K562 (cell line): Measurements from ENCODE around the gene HIVEP1. TPM values are rescaled to one million over a fixed set of nuclear protein-coding genes. Genes with fewer than 3 reads are reported as not detected.

Source experiments
- ATAC-seq: fragments of 200-7000 bp; cut with Tn5 transposase; 3 replicates; pipeline ENCODE4 v1.9.1; 2020; ENCODE audit warnings: moderate library complexity
- BruUV-seq: library from RNA; stranded (reverse); fragments of 400-500 nt; replicated peaks from 2 replicates; lab custom pipeline; 2021; lab: Mats Ljungman, UMichigan
- CTCF ChIA-PET: fragments of 300-600 bp; formaldehyde crosslinking; extraction: SDS; loops from one replicate; lab custom pipeline; 2021; ENCODE audit warnings: low intra/inter-chr PET ratio; lab: Yijun Ruan, JAX
- POLR2A ChIA-PET: fragments of 300-600, 350-650 bp; sonication (Branson Sonifier 250); formaldehyde crosslinking; extraction: SDS; loops from one replicate; lab custom pipeline; 2021; ENCODE audit warnings: antibody characterized with exemption, inconsistent platforms; lab: Yijun Ruan, JAX
- DNase-seq, 4 experiments: peaks; one replicate each; pipeline versions ENCODE4 v3.0.0 to v3.0.0-alpha.2; 2011 to 2018; ENCODE audit warnings: low spot score in 3 of 4, mixed read lengths in 3 of 4; ENCODE audit errors: extremely low read depth in 1 of 4
- FAIRE-seq: peaks from 2 replicates; lab custom pipeline; 2011; peaks lifted over from hg19 to GRCh38; lab: Jason Lieb, UNC
- H2AFZ ChIP-seq: 2 replicates; pipeline ENCODE4 v1.6.0; 2011; ENCODE audit warnings: low read depth, low read length, control low read depth, inconsistent platforms
- H3K27ac ChIP-seq: fragments of 200-600 bp; 3 replicates; pipeline ENCODE4 v1.8.0; 2011; ENCODE audit warnings: low read depth, mild to moderate bottlenecking, control low read depth, inconsistent platforms, low read length, moderate library complexity, mixed read lengths; ENCODE audit errors: extremely low read depth
- H3K27me3 ChIP-seq, 2 experiments: fragments of 300-600 bp in 1 of 2; 2 replicates in 1 of 2; 3 replicates in 1 of 2; pipeline versions ENCODE4 v1.6.0 to v1.8.0; 2011; ENCODE audit warnings: inconsistent platforms in 2 of 2, low read length in 2 of 2, mild to moderate bottlenecking in 1 of 2, mixed read lengths in 1 of 2, moderate library complexity in 1 of 2; ENCODE audit not compliant: control insufficient read depth in 2 of 2, insufficient read depth in 2 of 2
- H3K36me3 ChIP-seq: fragments of 300-600 bp; 3 replicates; pipeline ENCODE4 v1.8.0; 2011; ENCODE audit warnings: mild to moderate bottlenecking, low read length, inconsistent platforms; ENCODE audit not compliant: control insufficient read depth, insufficient read depth
- H3K4me1 ChIP-seq, 2 experiments: fragments of 200-600 bp in 1 of 2; replicated peaks in 1 of 2; 2 replicates in 1 of 2; 3 replicates in 1 of 2; pipeline versions ENCODE4 v1.5.1 to v1.8.0; 2011; ENCODE audit warnings: inconsistent platforms in 2 of 2, low read length in 2 of 2, mild to moderate bottlenecking in 1 of 2, mixed read lengths in 1 of 2, moderate library complexity in 1 of 2; ENCODE audit not compliant: control insufficient read depth in 2 of 2, insufficient read depth in 2 of 2
- H3K4me2 ChIP-seq: 2 replicates; pipeline ENCODE4 v1.6.1; 2011; ENCODE audit warnings: low read length, control low read depth, inconsistent platforms, mixed read lengths; ENCODE audit not compliant: insufficient read depth
- H3K4me3 ChIP-seq: fragments of 200-600 bp; sonication (generic), shearing (Covaris generic); 2 replicates; pipeline ENCODE4 v1.5.1; 2016; ENCODE audit warnings: control low read depth, inconsistent platforms
- H3K79me2 ChIP-seq: fragments of 200-600 bp; 3 replicates; pipeline ENCODE4 v1.8.0; 2011; ENCODE audit warnings: low read length, inconsistent platforms; ENCODE audit not compliant: control insufficient read depth, insufficient read depth
- H3K9ac ChIP-seq, 2 experiments: 2 replicates each; pipeline versions ENCODE4 v1.6.0 to v1.6.1; 2011; ENCODE audit warnings: low read depth in 2 of 2, low read length in 2 of 2, control low read depth in 1 of 2, inconsistent platforms in 1 of 2, mild to moderate bottlenecking in 1 of 2, mixed read lengths in 1 of 2; ENCODE audit not compliant: insufficient read depth in 1 of 2
- H3K9me1 ChIP-seq: one replicate; pipeline ENCODE4 v1.6.0; 2011; ENCODE audit warnings: inconsistent platforms, mild to moderate bottlenecking, low read length, moderate library complexity; ENCODE audit not compliant: control insufficient read depth, insufficient read depth
- H3K9me3 ChIP-seq: replicated peaks from 2 replicates; pipeline ENCODE4 v1.5.1; 2011; ENCODE audit warnings: low read depth, low read length, inconsistent platforms; ENCODE audit not compliant: control insufficient read depth, insufficient read depth
- H4K20me1 ChIP-seq: replicated peaks from 2 replicates; pipeline ENCODE4 v1.6.1; 2011; ENCODE audit warnings: low read length, inconsistent platforms, mixed read lengths; ENCODE audit not compliant: control insufficient read depth, insufficient read depth
- EWSR1 ChIP-seq: fragments of 450-650 bp; IDR thresholded peaks from 2 replicates; pipeline ENCODE4 v1.6.1; 2018; ENCODE audit warnings: borderline replicate concordance, mild to moderate bottlenecking, low read depth, moderate library complexity; ENCODE audit not compliant: partially characterized antibody
- GATAD2B ChIP-seq: fragments of 450-650 bp; IDR thresholded peaks from 2 replicates; pipeline ENCODE4 v1.6.1; 2017; ENCODE audit warnings: mild to moderate bottlenecking, borderline replicate concordance
- HDAC6 ChIP-seq: IDR thresholded peaks from 2 replicates; pipeline ENCODE4 v1.6.1; 2012; ENCODE audit warnings: low read depth, mild to moderate bottlenecking, control low read depth, inconsistent platforms, low read length, moderate library complexity
- NFYB ChIP-seq: IDR thresholded peaks from 2 replicates; pipeline ENCODE4 v1.6.1; 2011; ENCODE audit warnings: mild to moderate bottlenecking, moderate library complexity; ENCODE audit not compliant: insufficient read length; ENCODE audit errors: extremely low read depth
- RBM25 ChIP-seq: fragments of 200-400 bp; formaldehyde crosslinking; IDR thresholded peaks from 2 replicates; pipeline ENCODE4 v1.6.1; 2018; ENCODE audit warnings: low read length, low read depth, moderate library complexity; ENCODE audit not compliant: severe bottlenecking
- REST ChIP-seq, 2 experiments: fragments of 450-650 bp; formaldehyde crosslinking in 1 of 2; IDR thresholded peaks; 2 replicates each; pipeline versions ENCODE4 v1.4.0 to v1.6.1; 2014 to 2020; ENCODE audit warnings: mild to moderate bottlenecking in 2 of 2, borderline replicate concordance in 1 of 2, low read depth in 1 of 2
- SMAD4 ChIP-seq: fragments of 250-450 bp; sonication (Bioruptor Pico); conservative IDR thresholded peaks from 2 replicates; pipeline ENCODE4 v1.8.0; 2021; ENCODE audit warnings: inconsistent platforms, mild to moderate bottlenecking, moderate library complexity
- ZNF140 ChIP-seq: fragments of 250-450 bp; sonication (Bioruptor Pico); IDR thresholded peaks from 2 replicates; pipeline ENCODE4 v1.8.0; 2021; ENCODE audit warnings: moderate library complexity, mild to moderate bottlenecking, inconsistent platforms
- ZNF224 ChIP-seq: sonication (generic); formaldehyde crosslinking; IDR thresholded peaks from 2 replicates; pipeline ENCODE4 v1.8.0; 2022; ENCODE audit warnings: mild to moderate bottlenecking, missing genetic modification reagents
- ZNF282 ChIP-seq: sonication (generic); formaldehyde crosslinking; IDR thresholded peaks from 2 replicates; pipeline ENCODE4 v1.8.1; 2023; ENCODE audit warnings: missing genetic modification reagents
- ZNF717 ChIP-seq: fragments of 250-450 bp; sonication (Bioruptor Pico); IDR thresholded peaks from 2 replicates; pipeline ENCODE4 v1.5.0; 2021
- WGBS: fragments of 100-300 bp; shearing (Covaris generic); methylation state at CpG from one replicate; pipeline ENCODE4 v1.1.6; 2016; ENCODE audit warnings: low coverage, mixed read lengths; ENCODE audit not compliant: insufficient coverage; ENCODE audit errors: missing lambda C conversion rate; 5-methylcytosine and 5-hydroxymethylcytosine counted together
- in situ Hi-C: fragments of 300-500 bp; cut with MboI; formaldehyde crosslinking; loops from 4 replicates; pipeline ENCODE4 v1.15.0; 2018; ENCODE audit warnings: inconsistent platforms, mixed read lengths
- intact Hi-C: fragments of 100-400 bp; cut with micrococcal nuclease; formaldehyde crosslinking; loops from 2 replicates; pipeline ENCODE4 v1.14.2; 2022
- polyA plus RNA-seq, 8 experiments: library from polyadenylated mRNA; depleted of rRNA in 4 of 8; stranded (reverse) in 5 of 8; unstranded in 3 of 8; fragments of >200 nt; fragmentation: Nextera tagmentation in 2 of 8; fragmentation: Illumina TruSeq in 1 of 8; extraction: Ambion mirVana in 2 of 8; extraction: Trizol in 1 of 8; gene quantifications; 2 replicates each; pipeline versions ENCODE4 v1.2.1 to v1.2.3, GENCODE V29; 2011 to 2014; ENCODE audit warnings: inconsistent platforms in 1 of 8, missing spikeins in 1 of 8
- total RNA-seq, 7 experiments: library from RNA; depleted of rRNA in 6 of 7; stranded (reverse); fragments of >200 nt in 6 of 7; fragmentation: Illumina TruSeq in 2 of 7; extraction: Trizol in 2 of 7; gene quantifications; 2 replicates each; pipeline versions ENCODE4 v1.2.1 to v1.2.3, GENCODE V29; 2011 to 2021; ENCODE audit warnings: low replicate concordance in 1 of 7

The HIVEP1 gene
- total and polyA plus RNA-seq, 9 of the 15 experiments (the other 6 are each of a cell fraction or from before 2014, with no cell fraction given) = 6.0 to 33.3 (median 21.7) TPM

GRCh38 chr6:12198851-12199250, 186.7 kb downstream of the HIVEP1 start:
- Histone ChIP-seq H3K9me1 (no peaks in the 10 kb centered on the region), H3K9ac (no peak overlapping the region), H4K20me1 (no peaks in the 10 kb centered on the region), H2AFZ (no peak overlapping the region), H3K27ac (no peak overlapping the region), H3K36me3 (no peaks in the 10 kb centered on the region), H3K4me1 (no peaks in the 10 kb centered on the region), H3K79me2 (no peaks in the 10 kb centered on the region), H3K4me3 (no peak overlapping the region), H3K27me3 (peaks cover 20 to 25% of the 10 kb centered on the region in 2 experiments; a peak in 4 of 5 replicates), H3K9me3 (no peaks in the 10 kb centered on the region), H3K4me2 (no peak overlapping the region)
- intact Hi-C loops (no loop called here), in situ Hi-C loops (no loop called here)
- ATAC-seq = no peak
- POLR2A ChIA-PET = interaction anchor here (0.7 kb wide), 1 partner anchor 47 kb away, joined by 3 read pairs; no protein-coding TSS in a partner anchor
- FAIRE-seq = no peak
- 0% methylated on average over 3 of the region's 3 CpGs for WGBS
- BruUV-seq = no TSS peak
- DNase-seq = no peak
- CTCF ChIA-PET = no interaction called here
- no peak for TF ChIP-seq RBM25
- no peak for TF ChIP-seq EWSR1
- no peak for TF ChIP-seq ZNF282 (CRISPR knock-in tag)
- no peak for TF ChIP-seq ZNF717 (CRISPR knock-in tag)
- no peak for TF ChIP-seq SMAD4
- no peak for TF ChIP-seq HDAC6
- TF ChIP-seq GATAD2B = no peak
- TF ChIP-seq NFYB = no peak
- TF ChIP-seq REST (IDR thresholded peaks at IDR 0.05; ENCODE audit: borderline replicate concordance) = no peak
- no peak for TF ChIP-seq REST (CRISPR knock-in tag; IDR thresholded peaks at IDR 0.05; ENCODE audit: low read depth)
- TF ChIP-seq ZNF224 = no peak
- no peak for TF ChIP-seq ZNF140 (CRISPR knock-in tag)
